Activated T-helper 1 cell treated with anti-CD3 and anti-CD28 coated beads, Interleukin-12 subunit alpha, Interleukin-12 subunit beta, Interleukin-2, Interleukin-4 antibody, amounts not matched to agents 30 ng/mL and 10 ng/mL and 1 ng/mL, durations not matched to agents 14 hours and 24 hours and 36 hours (primary cell): ENCODE measurements around the gene BRSK2. TPM values are rescaled to one million over a fixed set of nuclear protein-coding genes. Genes with fewer than 3 reads are reported as not detected.

Source experiments
- DNase-seq: peaks from one replicate; pipeline ENCODE4 v3.0.0; 2021; ENCODE audit warnings: low spot score
- H3K27ac Mint-ChIP-seq: one replicate; pipeline ENCODE4 v1.8.0; 2021; ENCODE audit warnings: mild to moderate bottlenecking, mixed read lengths
- H3K27me3 Mint-ChIP-seq: one replicate; pipeline ENCODE4 v1.8.0; 2022; ENCODE audit warnings: mild to moderate bottlenecking, moderate library complexity, mixed read lengths; ENCODE audit not compliant: insufficient read depth
- H3K36me3 Mint-ChIP-seq: one replicate; pipeline ENCODE4 v1.8.0; 2021; ENCODE audit warnings: low read depth, mixed read lengths
- H3K4me1 Mint-ChIP-seq: one replicate; pipeline ENCODE4 v1.8.0; 2021; ENCODE audit warnings: low read depth, mixed read lengths
- H3K4me3 Mint-ChIP-seq: one replicate; pipeline ENCODE4 v1.8.0; 2021; ENCODE audit warnings: mild to moderate bottlenecking, moderate library complexity, mixed read lengths
- H3K9me3 Mint-ChIP-seq: one replicate; pipeline ENCODE4 v1.8.0; 2021; ENCODE audit warnings: mixed read lengths
- intact Hi-C: fragments of 100-400 bp; cut with micrococcal nuclease; formaldehyde crosslinking; loops from one replicate; pipeline ENCODE4 v1.15.1; 2024
- total RNA-seq: library from RNA; stranded (reverse); gene quantifications from 2 replicates; pipeline ENCODE4 v1.2.3, GENCODE V29; 2022

BRSK2 gene
- total RNA-seq, 1 donor from 2014 or later, result 0.36 TPM

GRCh38 chr11:1373536-1374214, 16.1 kb upstream of the BRSK2 start:
- Mint-ChIP-seq H3K27ac (no peak overlapping the region), H3K27me3 (peaks cover 2% of the 10 kb centered on the region), H3K4me1 (no peaks in the 10 kb centered on the region), H3K36me3 (no peaks in the 10 kb centered on the region), H3K4me3 (no peak overlapping the region), H3K9me3 (no peaks in the 10 kb centered on the region)
- intact Hi-C loops, result no loop called here
- DNase-seq, result no peak

- Mint-ChIP-seq H3K27me3 (peaks cover 9% of the 10 kb centered on the region), H3K4me3 (no peak overlapping the region), H3K27ac (no peak overlapping the region), H3K4me1 (no peaks in the 10 kb centered on the region), H3K36me3 (no peaks in the 10 kb centered on the region), H3K9me3 (no peaks in the 10 kb centered on the region)
- DNase-seq, result no peak
- intact Hi-C loops, result no loop called here
Measured at GRCh38 chr11:1375161-1375954, 14.4 kb upstream of the BRSK2 start.

- Mint-ChIP-seq H3K4me1 (no peaks in the 10 kb centered on the region), H3K36me3 (no peaks in the 10 kb centered on the region), H3K4me3 (no peak overlapping the region), H3K9me3 (no peaks in the 10 kb centered on the region), H3K27ac (no peak overlapping the region), H3K27me3 (peaks cover 12% of the 10 kb centered on the region)
- intact Hi-C loops, result no loop called here
- no peak for DNase-seq
Measured at GRCh38 chr11:1375955-1376258, 13.8 kb upstream of the BRSK2 start.

DNA sequence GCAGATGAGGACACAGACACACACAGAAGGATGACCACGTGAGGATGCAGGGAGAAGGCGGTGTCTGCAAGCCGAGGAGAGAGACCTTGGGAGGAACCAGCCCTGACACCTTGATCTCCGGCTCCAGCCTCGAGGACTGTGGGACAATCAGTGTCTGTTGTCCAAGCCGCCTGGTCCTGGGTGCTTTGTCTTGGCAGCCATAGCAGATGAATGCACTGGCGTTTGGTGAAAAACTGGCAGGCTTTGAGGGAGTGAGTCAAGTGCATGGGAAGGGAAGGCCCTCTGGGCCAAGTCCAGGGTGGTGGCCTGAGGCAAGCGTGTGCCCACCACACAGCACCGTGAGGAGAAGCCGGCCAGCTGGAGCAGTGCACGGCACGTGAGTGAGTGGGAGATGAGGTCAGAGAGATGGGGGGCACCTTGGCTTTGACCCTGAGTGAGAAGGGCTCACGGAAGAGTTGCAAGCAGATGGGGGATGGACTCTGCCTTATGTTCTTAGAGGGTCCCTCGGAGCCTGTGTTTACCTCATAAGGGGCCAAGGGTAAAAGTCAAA, 12.4 kb upstream of the BRSK2 start:
- intact Hi-C loops, result no loop called here
- H3K9me3 Mint-ChIP-seq, result no peaks in the 10 kb centered on the region

DNA sequence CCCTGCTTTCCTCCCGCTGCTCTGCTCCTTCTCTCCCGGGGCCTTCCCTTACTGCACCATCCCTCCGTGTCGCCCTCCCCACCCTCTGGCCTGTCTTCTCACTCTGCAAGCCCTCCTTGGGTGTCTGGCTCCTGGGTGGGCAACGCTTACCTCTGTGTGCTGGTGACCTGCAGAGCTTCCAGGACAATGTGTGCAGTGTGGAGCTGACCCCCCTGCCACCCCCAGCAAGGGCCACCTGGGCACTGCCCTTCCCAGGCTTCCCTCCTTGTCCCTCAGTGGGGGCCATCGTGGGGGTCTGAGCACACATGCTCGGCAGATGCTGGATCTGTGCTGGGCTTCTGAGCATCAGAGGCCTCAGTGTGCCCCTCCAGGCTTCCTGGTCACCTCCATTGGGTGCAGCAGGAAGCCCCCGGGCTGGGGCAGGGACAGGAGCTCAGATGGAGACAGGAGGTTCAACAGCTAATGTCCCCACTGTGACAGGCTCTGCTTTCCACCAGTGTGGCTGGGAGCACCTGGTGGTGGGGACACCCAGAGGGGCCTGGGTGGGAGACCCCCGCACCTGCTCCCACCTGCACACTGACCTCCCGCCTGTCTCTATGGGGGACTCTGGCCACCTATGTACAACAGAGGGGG, 7.8 kb upstream of the BRSK2 start:
- Mint-ChIP-seq H3K27ac (peak overlapping the region; percentile 84), H3K36me3 (no peaks in the 10 kb centered on the region), H3K4me3 (peak overlapping the region; percentile 76), H3K27me3 (peaks cover 20% of the 10 kb centered on the region), H3K9me3 (no peaks in the 10 kb centered on the region), H3K4me1 (peaks cover 11% of the 10 kb centered on the region)
- intact Hi-C loops, result loop anchor here (2.0 to 10.0 kb wide), 2 partner anchors 45 to 687 kb away; partner anchors contain the start of genes DEAF1 and TMEM80
- DNase-seq, result no peak

More for the DNA sequence above, 12.4 kb upstream of the BRSK2 start:
- DNase-seq, result no peak
- H3K4me3 Mint-ChIP-seq, result no peak overlapping the region
- H3K4me1 Mint-ChIP-seq, result peaks cover 2% of the 10 kb centered on the region
- no peaks in the 10 kb centered on the region for H3K36me3 Mint-ChIP-seq
- no peak overlapping the region for H3K27ac Mint-ChIP-seq
- peaks cover 21% of the 10 kb centered on the region for H3K27me3 Mint-ChIP-seq

GRCh38 chr11:1382429-1382828, 7.3 kb upstream of the BRSK2 start:
- Mint-ChIP-seq H3K9me3 (no peaks in the 10 kb centered on the region), H3K4me1 (peaks cover 11% of the 10 kb centered on the region), H3K4me3 (peak overlapping the region; percentile 76), H3K27ac (peak overlapping the region; percentile 84), H3K36me3 (no peaks in the 10 kb centered on the region), H3K27me3 (peaks cover 26% of the 10 kb centered on the region)
- DNase-seq, result no peak
- intact Hi-C loops, result loop anchor here (2.0 to 10.0 kb wide), 2 partner anchors 46 to 688 kb away; partner anchors contain the start of genes DEAF1 and TMEM80

GRCh38 chr11:1382831-1383607, 6.7 kb upstream of the BRSK2 start:
- H3K4me1 Mint-ChIP-seq, result peaks cover 11% of the 10 kb centered on the region
- intact Hi-C loops, result loop anchor here (1.0 to 10.0 kb wide), 3 partner anchors 46 to 688 kb away; partner anchors contain the start of genes DEAF1, TMEM80 and TOLLIP
- H3K27ac Mint-ChIP-seq, result peak overlapping the region; percentile 73
- H3K4me3 Mint-ChIP-seq, result peak overlapping the region; percentile 76
- peak; percentile 55 for DNase-seq
- H3K36me3 Mint-ChIP-seq, result no peaks in the 10 kb centered on the region
- no peaks in the 10 kb centered on the region for H3K9me3 Mint-ChIP-seq
- peaks cover 31% of the 10 kb centered on the region for H3K27me3 Mint-ChIP-seq

DNA sequence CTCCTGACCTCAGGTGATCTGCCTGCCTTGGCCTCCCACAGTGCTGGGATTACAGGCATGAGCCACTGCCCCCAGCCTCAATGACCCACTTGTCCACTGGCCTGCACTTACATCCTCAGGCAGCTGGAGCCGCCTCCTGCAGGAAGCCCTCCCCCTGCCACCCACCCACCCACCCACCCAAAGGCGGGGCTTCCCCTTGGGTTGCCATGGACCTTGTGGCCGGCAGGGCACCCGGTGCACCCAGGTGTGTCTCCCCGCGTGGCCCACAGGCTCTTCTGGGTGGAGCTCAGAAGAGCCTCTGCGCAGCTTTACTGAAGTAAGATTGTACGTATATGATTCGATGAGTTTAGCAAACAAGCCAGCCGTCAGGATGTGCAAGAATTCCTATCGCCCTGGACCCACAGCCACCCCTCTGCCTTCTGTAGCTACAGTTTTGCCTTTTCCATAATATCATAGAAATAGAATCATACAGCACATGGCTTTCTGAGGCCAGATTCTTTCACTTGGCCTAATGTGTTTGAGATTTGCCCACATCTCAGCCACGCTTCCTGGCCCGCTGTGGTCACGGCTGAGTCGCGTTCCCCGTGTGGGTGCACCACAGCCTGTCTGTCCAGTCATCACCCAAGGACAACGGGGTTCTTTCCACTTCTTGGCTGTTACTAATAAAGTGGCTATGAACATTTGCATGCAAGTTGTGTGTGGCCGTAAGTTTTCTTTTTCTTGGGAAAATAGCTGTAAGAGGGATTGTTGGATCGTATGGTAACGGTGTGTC, 5.3 kb upstream of the BRSK2 start:
- peak overlapping the region; percentile 29 for H3K27ac Mint-ChIP-seq
- H3K36me3 Mint-ChIP-seq, result no peaks in the 10 kb centered on the region
- no peak for DNase-seq
- intact Hi-C loops, result loop anchor here (10.0 kb wide), 1 partner anchor 690 kb away; the partner anchor contains the start of genes DEAF1 and TMEM80
- peaks cover 11% of the 10 kb centered on the region for H3K4me1 Mint-ChIP-seq
- no peak overlapping the region for H3K4me3 Mint-ChIP-seq
- no peaks in the 10 kb centered on the region for H3K9me3 Mint-ChIP-seq
- peaks cover 39% of the 10 kb centered on the region for H3K27me3 Mint-ChIP-seq

GRCh38 chr11:1387521-1387920, 2.2 kb upstream of the BRSK2 start:
- Mint-ChIP-seq H3K27me3 (peaks cover 32% of the 10 kb centered on the region), H3K4me3 (peak overlapping the region; percentile 47), H3K4me1 (peaks cover 7% of the 10 kb centered on the region), H3K9me3 (no peaks in the 10 kb centered on the region), H3K27ac (no peak overlapping the region), H3K36me3 (no peaks in the 10 kb centered on the region)
- intact Hi-C loops, result loop anchor here (5.0 to 10.0 kb wide), 3 partner anchors 185 to 693 kb away; partner anchors contain the start of genes CTSD, DEAF1, DUSP8 and TMEM80
- no peak for DNase-seq

DNA sequence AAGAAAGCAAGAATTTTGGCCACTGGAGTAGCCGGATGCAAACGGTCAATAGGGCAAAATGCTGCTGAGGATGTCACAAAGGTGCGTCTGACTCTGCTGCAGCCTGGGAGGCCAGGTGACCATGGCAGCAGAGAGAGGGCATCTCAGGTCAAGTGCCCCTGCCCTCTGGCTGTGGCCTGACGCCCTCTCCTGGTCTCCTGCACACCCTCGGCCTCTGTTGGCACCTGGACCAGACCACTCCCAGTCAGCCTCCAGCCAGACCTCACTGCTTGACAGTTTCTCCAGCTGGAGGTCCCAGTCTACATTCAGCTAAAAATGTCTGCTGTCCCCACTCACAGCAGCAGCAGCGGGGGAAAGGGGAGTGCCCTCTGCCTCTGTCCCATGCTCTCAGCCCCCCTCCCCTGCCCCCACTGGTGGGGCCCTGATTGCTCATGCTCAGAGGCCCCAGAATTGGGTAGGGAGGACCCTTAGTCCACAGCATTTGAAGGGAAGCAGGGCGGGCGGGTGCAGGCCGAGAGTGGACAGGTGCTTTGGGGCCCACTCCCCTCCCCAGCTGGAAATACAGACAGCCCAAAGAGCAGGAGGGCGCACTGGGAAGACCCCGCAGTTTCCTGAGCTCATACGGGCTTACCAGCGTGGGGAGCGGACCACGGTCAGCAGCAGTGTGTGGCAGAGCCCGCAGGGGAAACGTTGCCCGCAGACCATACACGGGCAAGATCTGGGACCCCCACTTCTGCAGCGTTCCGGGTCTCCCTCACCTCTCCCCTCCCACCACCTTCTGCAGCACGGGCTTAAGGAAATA, 1.6 kb upstream of the BRSK2 start:
- Mint-ChIP-seq H3K9me3 (no peaks in the 10 kb centered on the region), H3K27ac (no peak overlapping the region), H3K27me3 (peaks cover 33% of the 10 kb centered on the region), H3K4me1 (peaks cover 5% of the 10 kb centered on the region), H3K4me3 (no peak overlapping the region), H3K36me3 (no peaks in the 10 kb centered on the region)
- no peak for DNase-seq
- intact Hi-C loops, result loop anchor here (2.0 to 10.0 kb wide), 4 partner anchors 125 to 693 kb away; partner anchors contain the start of genes CTSD, DEAF1, DUSP8 and TMEM80

DNA sequence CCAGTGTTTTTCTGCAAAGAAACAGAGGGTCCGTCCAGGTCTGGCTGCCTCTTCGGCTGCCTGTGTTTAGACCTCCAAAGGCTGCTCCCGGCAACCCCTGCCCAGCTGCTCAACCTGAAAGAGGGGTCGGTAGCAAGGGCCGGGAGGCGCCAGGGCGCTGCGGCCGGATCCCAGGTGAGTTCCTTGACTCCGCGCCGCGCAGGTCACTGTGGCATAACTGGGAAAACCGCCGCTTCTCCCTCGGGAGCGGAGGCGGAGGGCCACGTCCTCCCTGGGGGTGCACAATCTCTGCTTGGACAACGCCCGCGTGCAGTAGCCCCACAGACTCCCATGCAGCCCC, 1.0 kb upstream of the BRSK2 start:
- Mint-ChIP-seq H3K4me3 (peak overlapping the region; percentile 7), H3K4me1 (peaks cover 5% of the 10 kb centered on the region), H3K27ac (no peak overlapping the region), H3K9me3 (no peaks in the 10 kb centered on the region), H3K36me3 (no peaks in the 10 kb centered on the region), H3K27me3 (peaks cover 33% of the 10 kb centered on the region)
- DNase-seq, result no peak
- intact Hi-C loops, result loop anchor here (1.0 to 10.0 kb wide), 5 partner anchors 78 to 694 kb away; partner anchors contain the start of genes CTSD, DEAF1, DUSP8 and TMEM80
